ENCODE measurements around the gene DOCK2.

DOCK2 gene

GRCh38 chr5:169848792-169849191 lies 211.7 kb downstream of the DOCK2 start:
- H3K27ac ChIP-seq = no peak overlapping the region
- no peak for TF ChIP-seq CTCF (IDR thresholded peaks at IDR 0.05)
- no peak overlapping the region for H3K4me3 ChIP-seq
- no peak for DNase-seq (ENCODE audit: low spot score)

DNA sequence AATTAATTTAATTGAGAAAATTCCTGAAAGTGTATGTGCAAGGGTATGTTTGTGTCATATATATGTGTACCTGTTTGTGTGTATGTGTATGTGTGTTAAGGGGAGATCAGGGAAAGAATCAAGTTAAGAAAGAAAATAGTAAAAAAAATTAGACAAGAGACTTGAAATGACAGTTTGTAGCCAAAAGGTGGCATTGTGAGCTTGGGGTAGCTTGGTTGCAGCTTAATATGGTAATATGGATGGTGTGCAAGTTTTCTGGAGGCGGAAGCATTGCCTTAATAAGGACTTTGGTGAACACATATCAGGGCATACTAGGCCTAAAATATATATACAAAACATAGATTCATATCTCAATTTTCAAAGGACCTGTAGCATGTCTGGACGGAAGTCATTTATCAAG lies 213.3 kb downstream of the DOCK2 start:
- H3K27ac ChIP-seq = no peak overlapping the region
- TF ChIP-seq CTCF (IDR thresholded peaks at IDR 0.05) = no peak
- H3K4me3 ChIP-seq = no peak overlapping the region
- no peak for DNase-seq (ENCODE audit: low spot score)

- Histone ChIP-seq H3K27ac (no peak overlapping the region), H3K4me3 (no peak overlapping the region)
- TF ChIP-seq CTCF (IDR thresholded peaks at IDR 0.05) = no peak
- DNase-seq (ENCODE audit: low spot score) = no peak
Measured at GRCh38 chr5:169851321-169851850, 214.3 kb downstream of the DOCK2 start.

DNA sequence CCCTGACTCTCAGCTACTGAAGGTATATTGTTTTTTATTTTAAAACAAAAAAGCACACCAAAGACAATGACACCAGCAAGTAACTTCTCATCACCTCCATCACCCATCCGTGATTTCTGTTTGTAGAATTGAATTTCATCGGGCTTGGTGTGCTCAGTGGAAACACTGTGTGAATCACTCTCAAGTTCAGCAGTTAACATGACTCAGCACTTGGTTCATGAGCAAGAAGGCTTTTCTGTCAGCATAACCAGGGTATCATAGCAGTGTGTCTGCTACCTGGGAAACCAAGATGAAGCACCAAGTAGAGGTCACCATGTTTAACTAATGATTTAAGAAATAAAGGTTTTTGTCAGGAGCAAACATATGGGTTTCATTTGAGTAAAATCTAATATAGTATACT lies 219.5 kb downstream of the DOCK2 start:
- no peak for DNase-seq (ENCODE audit: low spot score)
- Histone ChIP-seq H3K27ac (no peak overlapping the region), H3K4me3 (no peak overlapping the region)
- no peak for TF ChIP-seq CTCF (IDR thresholded peaks at IDR 0.05)

GRCh38 chr5:169860585-169860984 lies 223.5 kb downstream of the DOCK2 start:
- no peak for DNase-seq (ENCODE audit: low spot score)
- no peak overlapping the region for H3K4me3 ChIP-seq
- no peak overlapping the region for H3K27ac ChIP-seq
- no peak for TF ChIP-seq CTCF (IDR thresholded peaks at IDR 0.05)

GRCh38 chr5:169861433-169861832 lies 224.4 kb downstream of the DOCK2 start:
- TF ChIP-seq CTCF (IDR thresholded peaks at IDR 0.05) = no peak
- H3K27ac ChIP-seq = no peak overlapping the region
- H3K4me3 ChIP-seq = no peak overlapping the region
- no peak for DNase-seq (ENCODE audit: low spot score)

DNA sequence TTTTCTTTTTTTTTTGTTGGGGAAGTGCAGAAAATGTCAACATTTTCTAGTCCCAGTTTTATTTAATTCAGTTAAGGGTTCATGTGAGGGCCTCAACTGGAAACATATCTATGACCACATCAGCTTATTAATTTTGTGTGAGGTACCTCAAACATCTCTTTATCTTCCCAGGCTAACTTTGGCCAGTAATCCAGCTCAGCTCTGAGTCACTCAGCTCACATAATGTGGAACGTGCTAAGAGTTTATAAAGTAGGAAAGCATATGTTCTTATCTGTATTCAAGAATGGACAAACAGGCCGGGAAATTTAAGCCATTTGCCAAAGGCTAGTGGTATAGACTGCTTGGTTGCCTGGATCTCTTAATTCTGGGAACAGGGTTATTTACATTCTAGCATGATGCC lies 224.9 kb downstream of the DOCK2 start:
- Histone ChIP-seq H3K27ac (no peak overlapping the region), H3K4me3 (no peak overlapping the region)
- TF ChIP-seq CTCF (IDR thresholded peaks at IDR 0.05) = no peak
- no peak for DNase-seq (ENCODE audit: low spot score)
